Measurements from ENCODE around the gene WDR19.

GRCh38 chr4:39201963-39202362 lies 19.6 kb downstream of the WDR19 start:
- TF ChIP-seq CEBPB (IDR thresholded peaks at IDR 0.05) (no peak), CREB1 (IDR thresholded peaks at IDR 0.05; ENCODE audit: low read depth) (no peak), MAX (IDR thresholded peaks at IDR 0.05) (no peak), NFIC (IDR thresholded peaks at IDR 0.05) (no peak), EP300 (IDR thresholded peaks at IDR 0.05; ENCODE audit: borderline replicate concordance) (no peak), USF1 (IDR thresholded peaks at IDR 0.05) (no peak), YY1 (IDR thresholded peaks at IDR 0.05; ENCODE audit: low read depth) (no peak), TCF12 (IDR thresholded peaks at IDR 0.05; ENCODE audit: low read depth) (no peak), FOXM1 (IDR thresholded peaks at IDR 0.05; ENCODE audit: borderline replicate concordance, low read depth) (no peak), ZBTB7A (IDR thresholded peaks at IDR 0.05; ENCODE audit: low read depth) (no peak)
- TF ChIP-seq, protein P1, sequence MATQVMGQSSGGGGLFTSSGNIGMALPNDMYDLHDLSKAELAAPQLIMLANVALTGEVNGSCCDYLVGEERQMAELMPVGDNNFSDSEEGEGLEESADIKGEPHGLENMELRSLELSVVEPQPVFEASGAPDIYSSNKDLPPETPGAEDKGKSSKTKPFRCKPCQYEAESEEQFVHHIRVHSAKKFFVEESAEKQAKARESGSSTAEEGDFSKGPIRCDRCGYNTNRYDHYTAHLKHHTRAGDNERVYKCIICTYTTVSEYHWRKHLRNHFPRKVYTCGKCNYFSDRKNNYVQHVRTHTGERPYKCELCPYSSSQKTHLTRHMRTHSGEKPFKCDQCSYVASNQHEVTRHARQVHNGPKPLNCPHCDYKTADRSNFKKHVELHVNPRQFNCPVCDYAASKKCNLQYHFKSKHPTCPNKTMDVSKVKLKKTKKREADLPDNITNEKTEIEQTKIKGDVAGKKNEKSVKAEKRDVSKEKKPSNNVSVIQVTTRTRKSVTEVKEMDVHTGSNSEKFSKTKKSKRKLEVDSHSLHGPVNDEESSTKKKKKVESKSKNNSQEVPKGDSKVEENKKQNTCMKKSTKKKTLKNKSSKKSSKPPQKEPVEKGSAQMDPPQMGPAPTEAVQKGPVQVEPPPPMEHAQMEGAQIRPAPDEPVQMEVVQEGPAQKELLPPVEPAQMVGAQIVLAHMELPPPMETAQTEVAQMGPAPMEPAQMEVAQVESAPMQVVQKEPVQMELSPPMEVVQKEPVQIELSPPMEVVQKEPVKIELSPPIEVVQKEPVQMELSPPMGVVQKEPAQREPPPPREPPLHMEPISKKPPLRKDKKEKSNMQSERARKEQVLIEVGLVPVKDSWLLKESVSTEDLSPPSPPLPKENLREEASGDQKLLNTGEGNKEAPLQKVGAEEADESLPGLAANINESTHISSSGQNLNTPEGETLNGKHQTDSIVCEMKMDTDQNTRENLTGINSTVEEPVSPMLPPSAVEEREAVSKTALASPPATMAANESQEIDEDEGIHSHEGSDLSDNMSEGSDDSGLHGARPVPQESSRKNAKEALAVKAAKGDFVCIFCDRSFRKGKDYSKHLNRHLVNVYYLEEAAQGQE (IDR thresholded peaks at IDR 0.05; ENCODE audit: low read depth): no peak

Measured in Ishikawa (cell line).